HCT116 (cell line): ENCODE measurements around the gene MYOZ2. TPM values are rescaled to one million over a fixed set of nuclear protein-coding genes. Genes with fewer than 3 reads are reported as not detected.

Source experiments
- ATAC-seq: fragments of 200-7000 bp; cut with Tn5 transposase; 2 replicates; pipeline ENCODE4 v1.9.1; 2020; ENCODE audit warnings: mild to moderate bottlenecking, moderate library complexity
- BruUV-seq: library from RNA; stranded (reverse); fragments of 400-500 nt; replicated peaks from 2 replicates; lab custom pipeline; 2021; lab: Mats Ljungman, UMichigan
- CTCF ChIA-PET: fragments of 300-600 bp; sonication (Branson Sonifier 250); formaldehyde crosslinking; loops from one replicate; lab custom pipeline; 2021; ENCODE audit warnings: antibody characterized with exemption; lab: Charles Lee
- POLR2A ChIA-PET: fragments of 300-600, 350-600 bp; sonication (Branson Sonifier 250); formaldehyde crosslinking; loops from one replicate; lab custom pipeline; 2021; ENCODE audit warnings: antibody characterized with exemption; lab: Charles Lee
- RAD21 ChIA-PET, 2 experiments: fragments of 300-600 bp; sonication (Branson Sonifier 250); formaldehyde crosslinking; loops; one replicate each; lab custom pipeline; 2023; ENCODE audit warnings: low total read pairs in 2 of 2; ENCODE audit not compliant: uncharacterized antibody in 2 of 2, unreplicated experiment in 2 of 2, low non-redundant PET in 1 of 2; lab: Charles Lee
- DNase-seq: peaks from one replicate; pipeline ENCODE4 v3.0.0-alpha.2; 2010; ENCODE audit warnings: low read depth, low spot score
- H2AFZ ChIP-seq: fragments of 200-600 bp; shearing (Covaris generic), sonication (generic); 2 replicates; pipeline ENCODE4 v1.6.1; 2017; ENCODE audit warnings: low read depth, mixed run types, mixed read lengths, antibody characterized with exemption, low read length; ENCODE audit not compliant: poor library complexity, severe bottlenecking
- H3K27ac ChIP-seq: 2 replicates; pipeline ENCODE4 v1.5.1; 2012; ENCODE audit warnings: low read depth, low read length
- H3K27me3 ChIP-seq: fragments of 200-600 bp; sonication (generic); 2 replicates; pipeline ENCODE4 v1.6.1; 2016; ENCODE audit warnings: mixed run types, low read length, mixed read lengths; ENCODE audit not compliant: insufficient read depth
- H3K36me3 ChIP-seq, 2 experiments: fragments of 200-500 bp in 1 of 2; fragments of 200-600 bp in 1 of 2; sonication (Bioruptor generic) in 1 of 2; sonication (generic) in 1 of 2; 2 replicates each; pipeline versions ENCODE4 v1.5.1 to v1.6.1; 2014 to 2016; ENCODE audit warnings: low read length in 2 of 2, inconsistent platforms in 1 of 2, mixed read lengths in 1 of 2, mixed run types in 1 of 2; ENCODE audit not compliant: insufficient read depth in 2 of 2, control insufficient read depth in 1 of 2
- H3K4me1 ChIP-seq, 2 experiments: fragments of 200-600 bp in 1 of 2; sonication (generic) in 1 of 2; 2 replicates each; pipeline versions ENCODE4 v1.5.1 to v1.6.1; 2012 to 2017; ENCODE audit warnings: low read length in 2 of 2, inconsistent platforms in 1 of 2, mild to moderate bottlenecking in 1 of 2, mixed read lengths in 1 of 2, mixed run types in 1 of 2, moderate library complexity in 1 of 2; ENCODE audit not compliant: insufficient read depth in 2 of 2, control insufficient read depth in 1 of 2
- H3K4me2 ChIP-seq: fragments of 200-600 bp; sonication (generic); 2 replicates; pipeline ENCODE4 v1.6.1; 2017; ENCODE audit warnings: mixed run types, low read length, mixed read lengths
- H3K4me3 ChIP-seq, 2 experiments: fragments of 200-600 bp in 1 of 2; sonication (generic) in 1 of 2; replicated peaks in 1 of 2; 2 replicates each; pipeline ENCODE4 v1.5.1; 2011 to 2016; ENCODE audit warnings: low read length in 2 of 2, control low read depth in 1 of 2, low read depth in 1 of 2, mild to moderate bottlenecking in 1 of 2, mixed read lengths in 1 of 2, mixed run types in 1 of 2
- H3K79me2 ChIP-seq: fragments of 200-600 bp; sonication (generic); 2 replicates; pipeline ENCODE4 v1.6.1; 2017; ENCODE audit warnings: mild to moderate bottlenecking, mixed run types, low read length, moderate library complexity, mixed read lengths; ENCODE audit not compliant: insufficient read depth
- H3K9ac ChIP-seq: fragments of 200-600 bp; sonication (generic); 2 replicates; pipeline ENCODE4 v1.6.1; 2016; ENCODE audit warnings: low read length, mixed read lengths
- H3K9me2 ChIP-seq: fragments of 200-600 bp; sonication (generic), shearing (Covaris generic); 2 replicates; pipeline ENCODE4 v1.6.1; 2017; ENCODE audit warnings: mixed run types, mild to moderate bottlenecking, moderate library complexity; ENCODE audit not compliant: insufficient read depth
- H3K9me3 ChIP-seq, 2 experiments: fragments of 200-500 bp in 1 of 2; fragments of 200-600 bp in 1 of 2; sonication (Bioruptor generic) in 1 of 2; sonication (generic) in 1 of 2; 2 replicates each; pipeline ENCODE4 v1.6.1; 2014 to 2017; ENCODE audit warnings: low read length in 2 of 2, mixed read lengths in 2 of 2, inconsistent platforms in 1 of 2, low read depth in 1 of 2, mild to moderate bottlenecking in 1 of 2, mixed run types in 1 of 2, moderate library complexity in 1 of 2; ENCODE audit not compliant: control insufficient read depth in 1 of 2, insufficient read depth in 1 of 2
- H4K20me1 ChIP-seq: fragments of 200-600 bp; sonication (generic), shearing (Covaris generic); 2 replicates; pipeline ENCODE4 v1.6.1; 2017; ENCODE audit warnings: mixed run types, mild to moderate bottlenecking, moderate library complexity; ENCODE audit not compliant: insufficient read depth
- ELF1 ChIP-seq: IDR thresholded peaks from 2 replicates; pipeline ENCODE4 v1.6.1; 2012; ENCODE audit warnings: low read depth, borderline replicate concordance
- EZH2phosphoT487 ChIP-seq: fragments of 200-600 bp; IDR thresholded peaks from 2 replicates; pipeline ENCODE4 v1.6.1; 2018; ENCODE audit warnings: antibody characterized with exemption, borderline replicate concordance
- TCF7L2 ChIP-seq: IDR thresholded peaks from 2 replicates; pipeline ENCODE4 v1.7.0; 2011; ENCODE audit warnings: borderline replicate concordance, inconsistent platforms; ENCODE audit not compliant: insufficient read depth, insufficient read length; ENCODE audit errors: extremely low read depth
- intact Hi-C: fragments of 100-400 bp; cut with micrococcal nuclease; formaldehyde crosslinking; loops from 2 replicates; pipeline ENCODE4 v1.10.0; 2022
- total RNA-seq: library from RNA; stranded (reverse); gene quantifications from one replicate; pipeline ENCODE4 v1.2.1, GENCODE V29; 2021; ENCODE audit not compliant: unreplicated experiment

The MYOZ2 gene
- total RNA-seq, 1 experiment from 2014 or later = not detected

- H3K27ac ChIP-seq = no peak overlapping the region
- BruUV-seq = no TSS peak
- ChIA-PET POLR2A (no interaction called here), RAD21 (no interaction called here), CTCF (no interaction called here)
- no peak overlapping the region for H3K9ac ChIP-seq
- H3K27me3 ChIP-seq = no peaks in the 10 kb centered on the region
- no peaks in the 10 kb centered on the region for H3K9me3 ChIP-seq
- H3K4me1 ChIP-seq = no peaks in the 10 kb centered on the region
- intact Hi-C loops = no loop called here
- H3K4me2 ChIP-seq = no peak overlapping the region
- H3K36me3 ChIP-seq = no peaks in the 10 kb centered on the region
- H3K79me2 ChIP-seq = no peaks in the 10 kb centered on the region
- ATAC-seq (no peak), DNase-seq (no peak)
- no peaks in the 10 kb centered on the region for H4K20me1 ChIP-seq
- no peak overlapping the region for H3K4me3 ChIP-seq
- H2AFZ ChIP-seq = no peak overlapping the region
- H3K9me2 ChIP-seq = no peaks in the 10 kb centered on the region
- TF ChIP-seq EZH2phosphoT487 = no peak
- TF ChIP-seq, all 23 proteins: peak for 0
Measured at GRCh38 chr4:119125931-119126330, 9.7 kb upstream of the MYOZ2 start.

- TF ChIP-seq TCF7L2 = no peak
- no peak for TF ChIP-seq ELF1
- no peaks in the 10 kb centered on the region for H3K27me3 ChIP-seq
- no TSS peak for BruUV-seq
- no peak for DNase-seq
- no peaks in the 10 kb centered on the region for H3K9me3 ChIP-seq
- intact Hi-C loops = no loop called here
- no peaks in the 10 kb centered on the region for H3K36me3 ChIP-seq
- H3K9me2 ChIP-seq = no peaks in the 10 kb centered on the region
- H3K4me1 ChIP-seq = no peaks in the 10 kb centered on the region
- ChIA-PET POLR2A (no interaction called here), RAD21 (no interaction called here), CTCF (no interaction called here)
- no peak overlapping the region for H3K27ac ChIP-seq
- no peak for ATAC-seq
- H3K4me2 ChIP-seq = no peak overlapping the region
- H4K20me1 ChIP-seq = no peaks in the 10 kb centered on the region
- no peak overlapping the region for H2AFZ ChIP-seq
- no peak overlapping the region for H3K4me3 ChIP-seq
- H3K9ac ChIP-seq = no peak overlapping the region
- H3K79me2 ChIP-seq = no peaks in the 10 kb centered on the region
Measured at GRCh38 chr4:119128148-119128547, 7.5 kb upstream of the MYOZ2 start.
